Globus pallidus (tissue), 1 donor: Measurements from ENCODE around the gene PSPC1.
A peak's percentile ranks its signal among the peaks of the same experiment; 100 is the strongest.
"Not testable (repeated sequence)": the region's sequence is repeated elsewhere in the genome, so short reads cannot be mapped to it uniquely, and the experiment has no call there.

Experiments
- DNase-seq: peaks from one replicate; pipeline ENCODE4 v3.0.0-alpha.2; 2015; ENCODE audit warnings: low spot score

Gene PSPC1

GRCh38 chr13:19782727-19783682 is at the start of gene PSPC1:
Gene PSPC1 (minus strand): TSS chr13:19782945. CDS start chr13:19782757, 188 bp downstream.
- peak; percentile 96 for DNase-seq

- no peak for DNase-seq
Measured at GRCh38 chr13:19822673-19823072, 39.9 kb upstream of the PSPC1 start.

DNA sequence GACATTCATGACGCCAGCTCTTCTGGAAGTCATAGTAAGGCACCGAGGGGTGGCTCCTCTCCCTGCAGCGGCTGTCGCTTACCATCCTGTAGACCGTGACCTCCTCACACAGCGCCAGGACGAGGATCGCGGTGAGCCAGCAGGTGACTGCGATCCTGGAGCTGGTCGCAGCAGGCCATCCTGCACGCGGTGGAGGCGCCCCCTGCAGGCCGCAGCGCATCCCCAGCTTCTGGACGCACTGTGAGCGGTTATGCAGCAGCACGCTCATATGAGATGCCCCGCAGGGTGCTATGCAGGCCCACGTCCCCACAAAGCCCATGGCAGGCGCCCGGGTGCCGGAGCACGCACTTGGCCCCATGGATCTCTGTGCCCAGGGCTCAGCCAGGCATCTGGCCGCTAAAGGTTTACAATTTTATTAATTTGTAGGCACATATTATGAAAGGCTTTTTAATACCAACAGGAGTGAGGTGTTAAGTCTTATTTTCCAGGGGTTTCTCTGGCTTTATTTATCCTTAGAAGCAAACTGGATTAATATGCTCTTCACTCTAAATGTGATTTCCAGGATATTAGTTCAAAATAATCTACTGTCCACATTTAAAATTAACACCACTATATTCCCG is 35.6 kb upstream of the PSPC1 start:
- no peak for DNase-seq

DNA sequence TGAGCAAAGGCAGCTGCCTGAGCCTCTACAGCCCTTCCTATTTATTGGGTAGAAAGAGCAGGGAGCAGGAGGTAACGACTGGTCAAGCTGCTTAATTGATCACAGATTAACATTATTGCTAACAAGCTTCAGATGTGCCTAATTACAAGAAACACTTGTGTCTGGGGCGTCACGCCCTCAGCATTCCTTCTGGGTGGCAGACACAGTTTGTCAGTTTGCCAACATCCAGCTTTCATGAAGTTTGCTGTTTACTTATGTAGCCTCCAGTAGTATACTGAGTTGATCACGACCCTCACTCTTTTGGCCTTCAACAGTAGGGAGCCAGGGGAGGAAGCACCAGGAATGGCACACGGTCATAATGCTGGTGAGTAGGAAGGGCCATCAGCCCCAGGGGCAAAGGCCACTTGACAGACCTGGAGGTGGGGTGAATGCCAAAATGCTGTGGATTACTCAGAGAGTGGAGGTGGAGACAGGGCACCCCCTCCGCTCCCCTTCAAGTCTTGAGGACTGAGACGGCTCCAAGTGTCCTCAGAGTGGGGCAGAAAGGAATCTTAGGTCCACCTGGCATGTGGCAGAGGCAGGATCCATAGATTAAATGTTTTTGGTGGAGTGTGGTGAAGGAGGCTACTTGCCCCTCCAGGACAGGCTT is 34.9 kb upstream of the PSPC1 start:
- DNase-seq: no peak

DNA sequence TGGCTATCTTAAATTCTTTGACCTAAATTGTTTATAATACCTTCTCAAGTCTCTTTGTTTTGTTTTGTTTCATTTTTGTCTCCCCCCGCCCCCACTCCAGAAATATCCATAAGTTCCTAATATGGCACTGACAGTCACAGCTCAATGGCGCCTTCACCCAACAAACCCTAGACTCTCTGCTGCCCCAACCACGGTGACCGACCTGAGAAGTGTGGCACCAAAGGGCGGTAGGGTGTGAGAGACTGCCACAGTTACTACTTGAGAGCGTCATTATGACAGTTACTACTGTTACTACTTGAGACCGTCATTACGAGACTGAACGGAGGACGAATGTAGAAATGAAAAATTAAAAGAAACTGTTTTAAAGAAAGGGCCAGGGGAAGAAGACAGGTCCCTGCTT is 34.4 kb upstream of the PSPC1 start:
- no peak for DNase-seq

GRCh38 chr13:19815842-19816241 is 33.1 kb upstream of the PSPC1 start:
- DNase-seq: not testable (repeated sequence)

DNA sequence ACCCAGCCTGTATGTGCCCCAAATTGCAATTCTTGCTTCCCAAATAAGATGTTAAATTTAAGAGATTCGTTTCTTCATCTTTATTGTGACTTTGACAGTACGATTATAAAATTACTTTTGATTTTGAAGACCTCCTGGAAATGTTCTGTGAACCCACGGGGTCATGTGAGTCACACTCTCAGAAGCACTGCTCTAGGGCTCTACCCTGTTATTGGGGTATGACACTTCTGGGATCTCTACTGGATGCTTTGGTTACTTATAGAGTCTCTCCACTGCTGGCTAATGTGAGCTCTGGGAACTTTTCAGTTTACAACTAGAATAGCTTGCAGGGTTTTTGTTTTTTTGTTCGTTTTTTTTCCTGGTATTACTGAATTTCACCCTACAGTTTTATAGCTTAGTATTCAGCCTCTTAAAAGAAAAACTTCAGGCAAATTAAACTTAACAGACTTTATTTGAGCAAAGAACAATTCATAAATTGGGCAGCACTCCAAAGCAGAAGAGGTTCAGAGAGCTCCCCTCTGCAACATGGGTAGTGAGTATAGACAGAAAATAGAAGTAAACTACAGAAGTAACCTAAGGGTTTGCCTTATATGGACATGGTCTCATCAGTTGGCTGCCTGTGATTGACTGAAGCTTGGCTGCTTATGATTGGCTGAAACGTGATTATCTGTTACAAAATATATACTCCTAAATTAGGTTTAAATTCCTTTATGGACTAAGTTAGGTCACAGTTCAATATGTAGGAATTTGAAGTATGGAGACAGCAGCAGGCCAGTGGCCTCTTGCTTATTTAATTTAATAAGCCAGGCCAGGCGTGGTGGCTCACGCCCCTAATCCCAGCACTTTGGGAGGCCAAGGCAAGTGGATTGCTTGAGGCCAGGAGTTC is 28.5 kb upstream of the PSPC1 start:
- DNase-seq: no peak

- no peak for DNase-seq
Measured at GRCh38 chr13:19810151-19810550, 27.4 kb upstream of the PSPC1 start.

DNA sequence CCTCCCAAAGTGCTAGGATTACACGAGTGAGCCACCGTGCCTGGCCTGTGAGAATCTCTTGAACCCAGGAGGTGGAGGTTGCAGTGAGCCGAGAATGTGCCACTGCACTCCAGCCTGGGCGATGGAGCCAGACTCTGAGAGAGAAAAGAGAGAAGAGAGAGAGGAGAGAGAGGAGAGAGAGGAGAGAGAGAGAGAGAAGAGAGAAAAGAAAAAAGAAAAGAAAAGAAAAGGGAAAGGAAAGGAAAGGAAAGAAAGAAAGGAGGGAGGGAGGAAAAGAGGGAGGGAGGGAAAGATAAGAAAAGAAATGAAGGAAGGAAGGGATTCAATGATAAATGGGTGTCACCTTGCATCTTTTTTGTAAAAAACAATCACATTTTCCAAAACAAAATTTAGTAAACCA is 23.0 kb upstream of the PSPC1 start:
- DNase-seq: no peak

- DNase-seq: no peak
Measured at GRCh38 chr13:19795956-19796355, 13.2 kb upstream of the PSPC1 start.

DNA sequence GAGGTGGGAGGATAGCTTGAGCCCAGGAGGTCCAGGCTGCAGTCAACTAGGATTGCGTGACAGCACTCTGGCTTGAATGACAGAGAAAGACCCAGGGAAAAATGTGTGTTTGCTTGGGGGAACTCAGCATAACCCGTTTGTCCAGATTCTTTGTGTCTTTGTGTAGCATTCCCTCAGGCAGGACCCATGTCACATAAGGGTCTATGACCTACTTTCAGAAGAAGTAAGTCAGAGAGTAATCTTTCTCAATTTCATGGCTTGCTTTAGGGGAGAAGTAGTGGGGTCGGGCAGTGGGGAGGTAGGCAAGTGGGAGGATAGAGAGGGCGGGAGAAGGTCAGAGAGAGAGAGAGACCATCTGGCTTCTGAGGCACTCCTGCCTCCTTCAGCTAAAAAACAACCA is 11.9 kb upstream of the PSPC1 start:
- no peak for DNase-seq

DNA sequence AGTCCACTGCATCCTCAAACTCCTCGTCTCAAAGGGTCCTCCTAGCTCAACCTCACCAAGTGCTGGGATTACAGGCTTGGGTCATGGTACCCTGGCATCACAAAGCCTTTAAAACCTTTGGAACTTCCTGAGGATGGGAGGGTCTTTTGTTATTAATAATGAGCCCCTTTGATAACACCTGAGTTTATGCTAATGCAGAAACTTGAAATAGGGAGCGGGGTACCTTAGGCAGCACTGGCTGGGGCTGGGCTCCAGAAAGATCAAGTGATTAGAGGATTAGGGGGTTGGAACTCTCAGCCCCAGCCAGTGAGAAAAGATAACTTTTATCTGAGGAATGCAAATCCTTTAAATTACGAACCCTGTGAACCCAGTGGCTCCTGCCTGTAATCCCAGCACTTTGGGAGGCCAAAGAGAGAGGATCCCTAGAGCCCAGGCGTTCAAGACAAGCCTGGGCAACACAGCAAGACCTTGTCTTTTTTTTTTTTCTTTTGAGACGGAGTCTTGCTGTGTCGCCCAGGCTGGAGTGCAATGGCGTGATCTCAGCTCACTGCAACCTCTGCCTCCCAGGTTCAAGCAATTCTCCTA is 9.3 kb upstream of the PSPC1 start:
- DNase-seq: no peak

DNA sequence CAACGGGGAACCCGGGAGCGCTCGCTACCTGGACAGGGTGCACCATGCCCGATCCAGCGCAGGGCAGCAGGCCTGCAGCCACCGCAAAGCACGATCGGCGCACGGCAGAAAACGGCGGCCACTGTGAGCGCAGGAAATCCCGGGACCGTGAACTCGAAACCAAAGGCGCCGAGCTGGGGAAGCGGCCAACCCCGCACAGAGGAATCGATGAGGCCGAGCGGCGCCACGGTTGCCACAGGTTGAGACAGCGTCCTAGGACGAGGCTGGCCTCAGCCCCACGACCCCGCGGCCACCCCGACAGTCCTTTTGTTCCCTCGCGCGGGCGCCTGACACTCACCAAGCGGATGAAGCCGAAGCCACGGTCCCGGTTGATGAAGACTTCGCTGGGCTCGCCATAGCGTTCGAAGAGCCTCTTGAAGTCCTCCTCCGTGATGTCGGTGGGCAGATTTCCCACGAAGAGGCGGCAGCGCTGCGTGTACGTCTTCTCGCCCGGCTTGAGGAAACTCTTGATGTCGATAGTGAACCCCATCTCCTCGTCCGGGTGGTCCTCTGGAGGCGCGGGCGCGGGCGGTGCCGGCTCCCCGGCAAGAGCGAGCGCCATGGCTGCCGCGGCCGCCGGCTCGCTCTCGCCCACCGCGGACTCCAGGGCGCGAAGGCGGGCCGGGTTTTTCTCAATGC is 557 bp downstream of the PSPC1 start:
- DNase-seq: no peak

GRCh38 chr13:19781526-19781925 is 1.2 kb downstream of the PSPC1 start:
- DNase-seq: no peak

DNA sequence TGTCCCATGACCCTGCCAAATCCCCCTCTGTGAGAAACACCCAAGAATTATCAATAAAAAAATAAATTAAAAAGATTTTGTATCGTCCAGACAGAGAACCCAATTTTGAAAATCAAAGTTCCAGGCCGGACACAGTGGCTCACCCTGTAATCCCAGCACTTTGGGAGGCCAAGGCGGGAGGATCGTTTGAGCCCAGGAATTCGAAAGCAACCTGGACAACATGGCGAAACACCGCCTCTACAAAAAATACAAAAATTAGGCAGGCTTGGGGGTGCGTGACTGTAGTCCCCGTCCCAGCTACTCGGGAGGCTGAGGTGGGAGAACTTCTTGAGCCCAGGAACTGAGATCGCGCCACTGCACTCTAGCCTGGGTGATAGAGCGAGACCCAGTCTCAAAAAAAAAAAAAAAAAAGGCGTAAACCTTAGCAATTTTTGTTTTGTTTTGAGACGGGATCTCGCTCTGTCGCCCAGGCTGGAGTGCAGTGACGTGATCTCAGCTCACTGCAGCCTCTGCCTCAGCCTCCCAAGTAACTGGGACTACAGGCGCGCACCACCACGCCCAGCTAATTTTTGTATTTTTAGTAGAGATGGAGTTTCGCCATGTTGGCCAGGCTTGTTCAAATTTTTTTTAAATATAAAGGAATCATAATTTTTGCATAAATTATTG is 1.9 kb downstream of the PSPC1 start:
- DNase-seq: not testable (repeated sequence)

GRCh38 chr13:19772306-19772705 is 10.4 kb downstream of the PSPC1 start:
- DNase-seq: no peak

- no peak for DNase-seq
Measured at GRCh38 chr13:19769854-19770253, 12.9 kb downstream of the PSPC1 start.

DNA sequence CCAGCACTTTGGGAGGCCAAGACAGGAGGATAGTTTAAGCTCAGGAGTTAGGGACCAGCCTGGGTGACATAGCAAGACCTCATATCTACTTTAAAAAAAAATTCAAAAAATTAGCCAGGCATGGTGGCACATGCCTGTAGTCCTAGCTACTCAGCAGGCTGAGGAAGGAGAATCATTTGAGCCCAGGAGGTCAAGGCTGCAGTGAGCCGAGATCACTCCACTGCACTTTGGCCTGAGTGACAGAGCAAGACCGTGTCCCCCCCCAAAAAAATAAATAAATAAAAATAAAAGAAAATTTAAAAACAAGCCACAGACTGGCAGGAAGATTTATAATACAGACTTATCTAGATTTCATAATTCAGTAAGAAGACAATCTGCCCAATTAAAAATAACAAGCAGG is 14.8 kb downstream of the PSPC1 start:
- DNase-seq: no peak

DNA sequence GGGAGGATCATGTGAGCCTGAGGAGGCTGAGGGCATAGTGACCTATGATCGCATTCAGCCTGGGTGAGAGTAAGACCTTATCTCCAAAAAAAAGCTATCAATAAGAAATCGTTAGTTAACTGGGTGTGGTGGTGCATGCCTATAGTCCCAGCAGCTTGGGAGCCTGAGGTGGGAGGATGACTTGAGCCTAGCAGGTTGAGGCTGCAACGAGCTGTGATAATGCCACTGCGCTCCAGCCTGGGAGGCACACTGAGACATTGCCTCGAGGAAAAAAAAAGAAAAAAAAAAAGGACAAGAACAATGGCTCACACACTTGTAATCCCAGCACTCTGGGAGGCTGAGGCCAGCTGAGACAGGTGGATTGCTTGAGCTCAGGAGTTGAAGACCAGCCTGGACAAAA is 16.2 kb downstream of the PSPC1 start:
- no peak for DNase-seq

DNA sequence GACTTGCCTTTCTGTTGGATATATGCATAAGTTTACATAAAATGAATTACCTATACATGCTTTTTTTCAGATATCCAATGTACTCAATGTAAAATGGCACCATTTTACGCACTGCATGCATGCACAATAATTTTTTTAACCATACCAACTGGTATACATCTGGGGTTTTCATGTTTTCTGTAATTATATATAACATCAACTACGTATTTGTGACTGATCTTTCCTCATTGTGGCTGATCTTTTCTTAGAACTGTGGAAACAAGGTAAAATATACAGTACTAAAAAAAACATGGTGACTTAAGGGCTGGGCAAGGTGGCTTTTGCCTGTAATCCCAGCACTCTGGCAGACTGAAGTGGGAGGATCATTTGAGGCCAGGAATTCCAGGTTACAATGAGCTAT is 18.5 kb downstream of the PSPC1 start:
- no peak for DNase-seq
